NCI-H1105 (cell line): Measurements from ENCODE around the gene TMEM256.

Source experiments
- DNase-seq: peaks from one replicate; lab custom pipeline; 2025; lab: John Stamatoyannopoulos, UW

The TMEM256 gene

GRCh38 chr17:7407485-7408251 lies 3.8 kb upstream of the TMEM256 start, which contains the start of gene NLGN2:
Gene NLGN2 (plus strand): TSS chr17:7407845. CDS start chr17:7408256, 411 bp downstream.
- DNase-seq, result no peak

DNA sequence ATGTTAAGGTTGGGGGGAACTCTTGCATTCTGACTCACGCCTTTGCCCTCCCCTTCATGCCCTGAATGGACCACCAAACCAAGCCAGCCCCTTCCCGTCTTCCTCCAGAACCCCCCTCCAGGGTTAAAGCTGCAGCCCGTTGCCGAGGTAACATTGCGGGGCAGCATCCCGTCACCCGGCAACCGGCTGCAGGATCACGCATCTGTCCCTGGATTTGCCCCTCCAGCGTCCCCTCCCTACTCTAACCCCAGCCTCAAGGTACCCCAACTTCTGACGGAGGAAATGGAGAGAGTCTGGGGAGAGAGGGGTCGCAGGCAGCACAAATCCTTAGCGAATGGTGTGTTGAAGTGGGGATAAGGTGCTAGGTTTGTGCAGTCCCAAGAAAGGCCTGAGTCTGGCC lies 3.2 kb upstream of the TMEM256 start:
- no peak for DNase-seq

- no peak for DNase-seq
These were observed 2.4 kb upstream of the TMEM256 start for GRCh38 chr17:7406235-7406825.

DNA sequence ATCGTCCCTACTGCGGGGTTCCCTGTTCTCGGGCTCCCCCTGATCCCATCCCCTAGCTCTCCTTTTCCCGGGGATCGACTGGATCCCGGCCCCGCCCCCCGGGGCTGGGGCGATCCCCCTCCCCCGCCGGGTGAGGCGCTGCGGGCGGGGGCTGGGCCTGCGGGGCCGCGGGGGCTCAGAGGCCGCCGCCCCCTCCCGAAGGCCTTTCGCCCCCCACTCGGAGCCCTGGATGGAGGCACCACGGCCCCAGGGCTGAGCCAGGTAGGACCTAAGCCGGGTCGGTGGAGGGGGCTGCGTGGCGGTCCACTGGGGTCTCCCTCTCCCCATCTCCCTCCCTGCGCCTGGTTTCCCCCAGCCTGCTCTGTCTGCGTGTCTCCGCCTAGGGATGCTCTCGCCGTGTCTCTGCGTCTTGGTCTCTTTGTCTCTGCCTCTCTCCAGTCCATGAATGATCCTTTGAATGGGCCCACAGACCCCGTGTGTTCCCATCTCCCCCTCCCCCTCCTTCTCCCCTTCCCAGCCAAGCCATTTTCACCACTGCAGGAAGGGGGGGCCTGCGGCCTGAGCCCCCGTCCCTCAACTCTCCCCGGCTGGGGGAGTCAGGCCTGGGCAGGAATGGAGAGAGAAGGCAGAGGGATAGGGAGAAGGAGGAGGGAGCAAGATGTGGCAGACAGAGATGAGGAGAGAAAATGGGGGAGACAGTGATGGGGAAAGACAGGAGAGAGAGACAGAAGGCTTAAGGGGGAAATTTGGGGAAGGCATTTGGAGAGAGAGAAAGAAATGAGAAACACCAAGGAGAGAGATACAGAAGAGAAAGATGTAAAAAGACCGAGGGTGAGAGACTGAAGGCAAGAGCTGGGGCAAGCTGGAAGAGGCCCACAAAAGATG lies 1.7 kb upstream of the TMEM256 start:
- no peak for DNase-seq

- DNase-seq, result no peak
These were observed 946 bp upstream of the TMEM256 start for GRCh38 chr17:7404737-7405349.

- peak; percentile 85 for DNase-seq
These were observed 245 bp downstream of the TMEM256 start for GRCh38 chr17:7403727-7403976.

- peak; percentile 35 for DNase-seq
These were observed 712 bp downstream of the TMEM256 start for GRCh38 chr17:7403043-7403726.

GRCh38 chr17:7398612-7399011 lies 5.3 kb downstream of the TMEM256 start:
- DNase-seq, result no peak

DNA sequence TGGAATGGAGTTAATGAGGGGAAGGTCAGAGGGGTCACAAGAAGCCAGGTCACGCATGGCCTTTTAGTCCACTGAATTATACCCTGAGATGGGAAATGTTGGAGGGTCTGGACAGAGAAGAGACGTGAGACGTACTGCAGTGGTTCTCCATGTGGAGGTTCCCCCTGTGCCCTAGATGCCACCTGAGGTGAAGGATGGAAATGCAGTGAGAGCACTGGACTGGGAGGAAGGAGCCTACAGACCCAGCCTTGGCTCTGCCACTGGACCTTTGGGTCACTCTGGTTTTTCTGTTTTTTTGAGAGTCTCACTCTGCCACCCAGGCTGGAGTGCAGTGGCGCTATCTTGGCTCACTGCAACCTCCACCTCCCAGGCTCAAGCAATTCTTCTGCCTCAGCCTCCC lies 7.8 kb downstream of the TMEM256 start:
- no peak for DNase-seq

DNA sequence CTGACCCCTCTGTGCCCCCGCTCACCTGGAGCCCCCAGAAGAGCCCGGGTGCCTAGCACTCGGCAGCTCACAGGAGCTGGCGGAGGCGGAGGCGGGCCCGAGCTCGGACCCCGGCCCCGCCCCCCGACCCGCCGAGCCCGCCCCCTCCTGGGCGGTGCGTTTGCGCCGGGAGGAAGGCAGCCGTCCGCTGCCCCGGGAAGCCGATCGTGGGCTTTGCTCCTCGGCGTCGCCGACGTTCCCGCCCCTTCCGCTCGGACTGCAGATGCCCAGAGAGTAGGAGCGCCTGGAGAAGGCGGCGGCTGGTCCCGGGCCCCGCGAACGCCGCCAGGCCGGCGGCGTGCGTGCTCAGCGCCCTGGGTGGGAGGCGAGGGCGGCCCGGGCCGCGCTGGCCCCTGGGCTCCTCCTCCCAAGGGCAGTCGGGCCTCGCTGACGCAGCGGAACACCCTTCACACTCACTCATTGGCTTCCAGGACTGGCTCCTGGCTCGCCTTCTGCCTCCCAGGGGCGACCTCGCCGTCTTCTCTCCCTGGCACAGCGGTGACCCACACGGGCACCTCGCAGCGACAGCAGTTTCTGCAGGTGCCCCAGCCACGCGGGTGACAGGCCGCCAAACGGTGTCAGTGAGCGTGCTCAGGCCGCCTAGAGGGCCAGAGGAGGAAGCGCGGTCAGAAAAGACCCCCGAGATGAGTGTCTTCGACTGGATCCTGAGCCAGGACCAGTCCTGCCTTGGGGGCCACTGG lies 9.3 kb downstream of the TMEM256 start, which contains the start of gene PLSCR3:
PLSCR3 (minus strand) TSS at position 74 of the 740 bp plus-strand sequence. CDS start 415 bp downstream, outside the sequence.
- peak; percentile 75 for DNase-seq

DNA sequence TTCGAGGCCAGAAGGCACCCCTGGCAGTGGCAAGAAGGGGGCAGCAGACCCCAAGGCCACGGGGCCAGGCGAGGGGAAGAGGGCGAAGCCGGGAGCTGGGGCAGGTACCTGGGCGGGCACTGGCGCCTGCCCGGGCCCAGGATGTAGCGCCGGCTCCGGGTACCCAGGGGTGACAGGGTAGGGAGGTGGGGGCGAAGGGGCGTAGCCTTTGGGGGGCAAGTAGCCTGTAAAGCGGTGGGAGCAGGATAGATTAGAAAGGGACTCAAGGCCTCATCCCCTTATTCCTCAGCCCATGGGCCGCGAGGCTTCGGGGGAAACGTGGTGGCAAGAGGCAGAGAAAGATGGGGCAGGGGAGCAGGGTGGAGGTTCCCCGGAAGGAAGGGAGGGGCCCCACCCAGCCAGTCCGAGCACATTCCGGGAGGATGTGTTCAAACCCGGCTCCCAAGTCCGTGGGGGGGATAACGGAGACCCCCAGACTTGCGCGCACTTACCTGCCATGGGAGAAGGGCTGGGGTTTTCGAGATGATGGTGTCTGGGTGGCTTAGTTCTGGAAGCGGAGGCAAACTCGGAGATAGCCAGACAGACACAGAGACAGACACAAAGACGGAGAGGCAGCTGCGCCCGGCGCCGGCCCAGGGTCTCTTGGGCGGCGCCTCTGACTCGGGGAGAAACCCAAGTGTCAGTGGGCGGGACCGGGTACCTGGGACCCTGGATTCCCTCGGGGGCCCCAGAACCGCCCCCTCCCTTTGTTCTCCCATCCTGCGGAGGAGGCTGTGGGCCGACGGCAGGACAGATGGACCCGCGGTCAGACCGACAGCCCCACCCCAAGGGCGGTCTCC lies 10.1 kb downstream of the TMEM256 start:
- DNase-seq, result peak; percentile 74

- no peak for DNase-seq
These were observed 10.9 kb downstream of the TMEM256 start for GRCh38 chr17:7392696-7393612.

DNA sequence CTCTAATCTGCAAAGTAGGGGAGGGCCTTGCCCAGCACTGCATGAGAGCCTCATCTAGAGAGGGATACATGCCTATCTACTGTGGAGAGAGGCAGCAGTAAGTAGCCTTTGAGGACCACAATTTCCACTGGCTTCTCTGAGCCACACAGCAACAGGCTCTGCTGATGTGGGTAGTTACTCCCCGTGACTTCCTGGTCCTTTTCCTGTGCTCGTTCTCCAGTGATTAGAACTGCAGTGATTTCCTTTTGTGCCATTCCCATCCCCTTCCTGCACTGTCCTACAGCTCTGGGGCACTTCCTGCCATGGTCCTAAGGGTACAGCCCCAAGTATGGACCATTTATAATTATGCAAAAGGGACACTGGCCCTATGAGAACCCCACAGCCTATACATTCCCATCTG lies 12.6 kb downstream of the TMEM256 start:
- no peak for DNase-seq

- DNase-seq, result no peak
These were observed 13.7 kb downstream of the TMEM256 start for GRCh38 chr17:7389924-7390910.

DNA sequence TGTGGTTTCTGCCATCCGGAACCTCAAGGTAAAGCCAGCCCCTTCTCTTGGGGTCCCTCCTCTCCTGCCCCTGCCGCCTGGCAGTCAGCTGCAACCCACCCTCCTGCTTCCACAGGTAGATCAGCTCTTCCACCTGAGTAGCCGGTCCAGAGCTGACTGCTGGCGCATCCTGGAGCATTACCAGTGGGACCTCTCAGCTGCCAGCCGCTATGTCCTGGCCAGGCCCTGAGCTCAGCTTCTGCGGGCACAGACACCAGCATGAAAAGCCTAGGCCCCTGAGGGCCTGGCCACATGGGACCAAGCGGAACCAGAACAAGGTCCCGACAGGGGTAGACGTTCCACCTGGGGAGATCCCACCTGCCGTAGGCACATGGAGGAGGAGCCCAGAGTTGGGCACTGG lies 15.0 kb downstream of the TMEM256 start:
- DNase-seq, result no peak

- no peak for DNase-seq
These were observed 19.3 kb downstream of the TMEM256 start for GRCh38 chr17:7384489-7385081.

- DNase-seq, result no peak
These were observed 20.0 kb downstream of the TMEM256 start for GRCh38 chr17:7383742-7384488.
